A673 (cell line): ENCODE measurements around the gene CSNK1G2.

Experiments
- EZH2 ChIP-seq: fragments of 200-600 bp; sonication (generic); IDR thresholded peaks from 2 replicates; pipeline ENCODE4 v1.6.1; 2017; ENCODE audit warnings: borderline replicate concordance, low read depth, mild to moderate bottlenecking, mixed read lengths, antibody characterized with exemption, low read length; ENCODE audit not compliant: poor library complexity, severe bottlenecking
- TF ChIP-seq, protein P1 (sequence below): fragments of 300-800, 200-600 bp; sonication (generic); conservative IDR thresholded peaks from 2 replicates; pipeline ENCODE4 v1.5.1; 2017; ENCODE audit warnings: low read depth, mild to moderate bottlenecking, antibody characterized with exemption, low read length, moderate library complexity, mixed read lengths

DNA sequence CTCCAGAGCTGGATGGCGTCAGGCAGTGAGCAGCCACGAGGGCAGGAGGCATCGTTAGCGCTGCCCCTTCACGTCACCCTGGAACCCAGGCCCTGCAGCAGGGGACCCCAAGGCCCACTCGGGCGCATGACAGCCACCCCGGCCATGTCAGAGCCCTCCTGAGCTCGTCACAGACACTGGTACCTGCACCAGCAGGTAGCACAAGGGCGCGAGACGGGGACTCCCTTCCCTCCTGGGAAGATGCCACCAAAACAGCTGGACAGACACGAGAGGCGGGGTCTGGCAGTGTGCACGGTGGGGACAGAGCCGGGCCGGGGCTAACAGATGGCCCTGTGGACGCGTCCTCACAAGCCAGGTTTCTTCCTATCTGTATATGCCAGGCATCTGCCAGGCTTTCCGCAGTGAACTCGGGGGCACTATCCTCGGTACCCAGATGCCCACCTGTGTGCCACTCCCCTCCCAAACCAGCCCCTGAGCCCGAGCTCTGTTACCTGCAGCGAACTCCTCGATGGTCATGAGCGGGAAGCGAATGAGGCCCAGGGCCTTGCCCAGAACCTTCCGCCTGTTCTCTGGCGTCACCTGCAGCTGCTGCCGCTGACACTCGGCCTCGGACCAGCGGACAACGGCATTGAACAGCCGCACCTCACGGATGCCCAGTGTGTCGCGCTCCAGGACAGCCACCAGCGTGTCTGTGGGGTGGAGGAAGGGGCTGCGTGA lies 48.7 kb downstream of the CSNK1G2 start:
- TF ChIP-seq, protein P1, sequence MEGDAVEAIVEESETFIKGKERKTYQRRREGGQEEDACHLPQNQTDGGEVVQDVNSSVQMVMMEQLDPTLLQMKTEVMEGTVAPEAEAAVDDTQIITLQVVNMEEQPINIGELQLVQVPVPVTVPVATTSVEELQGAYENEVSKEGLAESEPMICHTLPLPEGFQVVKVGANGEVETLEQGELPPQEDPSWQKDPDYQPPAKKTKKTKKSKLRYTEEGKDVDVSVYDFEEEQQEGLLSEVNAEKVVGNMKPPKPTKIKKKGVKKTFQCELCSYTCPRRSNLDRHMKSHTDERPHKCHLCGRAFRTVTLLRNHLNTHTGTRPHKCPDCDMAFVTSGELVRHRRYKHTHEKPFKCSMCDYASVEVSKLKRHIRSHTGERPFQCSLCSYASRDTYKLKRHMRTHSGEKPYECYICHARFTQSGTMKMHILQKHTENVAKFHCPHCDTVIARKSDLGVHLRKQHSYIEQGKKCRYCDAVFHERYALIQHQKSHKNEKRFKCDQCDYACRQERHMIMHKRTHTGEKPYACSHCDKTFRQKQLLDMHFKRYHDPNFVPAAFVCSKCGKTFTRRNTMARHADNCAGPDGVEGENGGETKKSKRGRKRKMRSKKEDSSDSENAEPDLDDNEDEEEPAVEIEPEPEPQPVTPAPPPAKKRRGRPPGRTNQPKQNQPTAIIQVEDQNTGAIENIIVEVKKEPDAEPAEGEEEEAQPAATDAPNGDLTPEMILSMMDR: no peak
- no peak for TF ChIP-seq EZH2
